ENCODE data around the gene SERPINA5.

The SERPINA5 gene

GRCh38 chr14:94570002-94570400, 11.2 kb upstream of the SERPINA5 start:
- H3K4me3 ChIP-seq (ENCODE audit: control insufficient read depth, low read depth, low read length): no peak overlapping the region
- TF ChIP-seq, protein P1, sequence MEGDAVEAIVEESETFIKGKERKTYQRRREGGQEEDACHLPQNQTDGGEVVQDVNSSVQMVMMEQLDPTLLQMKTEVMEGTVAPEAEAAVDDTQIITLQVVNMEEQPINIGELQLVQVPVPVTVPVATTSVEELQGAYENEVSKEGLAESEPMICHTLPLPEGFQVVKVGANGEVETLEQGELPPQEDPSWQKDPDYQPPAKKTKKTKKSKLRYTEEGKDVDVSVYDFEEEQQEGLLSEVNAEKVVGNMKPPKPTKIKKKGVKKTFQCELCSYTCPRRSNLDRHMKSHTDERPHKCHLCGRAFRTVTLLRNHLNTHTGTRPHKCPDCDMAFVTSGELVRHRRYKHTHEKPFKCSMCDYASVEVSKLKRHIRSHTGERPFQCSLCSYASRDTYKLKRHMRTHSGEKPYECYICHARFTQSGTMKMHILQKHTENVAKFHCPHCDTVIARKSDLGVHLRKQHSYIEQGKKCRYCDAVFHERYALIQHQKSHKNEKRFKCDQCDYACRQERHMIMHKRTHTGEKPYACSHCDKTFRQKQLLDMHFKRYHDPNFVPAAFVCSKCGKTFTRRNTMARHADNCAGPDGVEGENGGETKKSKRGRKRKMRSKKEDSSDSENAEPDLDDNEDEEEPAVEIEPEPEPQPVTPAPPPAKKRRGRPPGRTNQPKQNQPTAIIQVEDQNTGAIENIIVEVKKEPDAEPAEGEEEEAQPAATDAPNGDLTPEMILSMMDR (IDR thresholded peaks at IDR 0.05; ENCODE audit: control insufficient read depth, insufficient read depth, low read depth, low read length, missing control alignments): no peak
- DNase-seq (ENCODE audit: low read depth): no peak

DNA sequence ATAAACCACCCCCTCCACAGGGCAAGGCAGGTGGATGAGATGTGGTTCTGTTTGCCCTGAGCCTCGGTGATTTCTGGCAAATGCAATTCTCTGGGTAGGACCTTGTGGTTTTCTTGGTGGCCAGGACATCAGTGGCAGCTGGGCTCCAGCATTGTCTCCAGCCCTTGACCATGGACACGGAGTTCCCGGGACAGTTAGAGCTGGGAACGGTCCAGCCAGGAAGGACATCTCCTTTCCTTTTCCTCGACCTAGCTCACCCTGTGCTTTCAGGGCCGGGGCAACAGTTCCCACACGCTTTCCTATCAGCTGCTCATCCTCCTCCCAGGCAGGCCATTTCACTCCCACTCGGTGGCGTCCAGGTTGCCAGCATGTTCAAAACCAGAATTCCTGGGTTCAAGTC, 10.8 kb upstream of the SERPINA5 start:
- TF ChIP-seq, protein P1 (IDR thresholded peaks at IDR 0.05; ENCODE audit: control insufficient read depth, insufficient read depth, low read depth, low read length, missing control alignments): no peak
- DNase-seq (ENCODE audit: low read depth): no peak
- H3K4me3 ChIP-seq (ENCODE audit: control insufficient read depth, low read depth, low read length): no peak overlapping the region

DNA sequence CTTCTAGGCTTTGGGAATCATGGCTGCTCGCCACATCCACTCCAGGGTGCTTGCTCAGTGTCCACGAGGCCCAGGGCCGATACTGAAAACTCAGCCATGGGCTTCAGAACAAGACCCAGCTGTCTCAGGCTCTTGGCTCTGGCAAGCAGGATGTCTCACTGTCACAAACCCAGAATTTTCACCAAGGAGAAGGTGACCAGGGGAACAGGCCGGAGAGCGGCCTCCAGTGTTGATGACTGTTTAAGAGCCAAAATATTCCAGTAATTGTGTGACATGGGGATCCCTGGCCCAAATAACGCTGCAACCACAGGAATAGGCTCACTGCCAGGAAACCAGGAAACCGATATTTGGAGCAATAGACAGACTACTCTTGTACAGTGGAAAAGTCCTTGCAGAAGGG, 9.8 kb upstream of the SERPINA5 start:
- TF ChIP-seq, protein P1 (IDR thresholded peaks at IDR 0.05; ENCODE audit: control insufficient read depth, insufficient read depth, low read depth, low read length, missing control alignments): no peak
- no peak overlapping the region for H3K4me3 ChIP-seq (ENCODE audit: control insufficient read depth, low read depth, low read length)
- no peak for DNase-seq (ENCODE audit: low read depth)

DNA sequence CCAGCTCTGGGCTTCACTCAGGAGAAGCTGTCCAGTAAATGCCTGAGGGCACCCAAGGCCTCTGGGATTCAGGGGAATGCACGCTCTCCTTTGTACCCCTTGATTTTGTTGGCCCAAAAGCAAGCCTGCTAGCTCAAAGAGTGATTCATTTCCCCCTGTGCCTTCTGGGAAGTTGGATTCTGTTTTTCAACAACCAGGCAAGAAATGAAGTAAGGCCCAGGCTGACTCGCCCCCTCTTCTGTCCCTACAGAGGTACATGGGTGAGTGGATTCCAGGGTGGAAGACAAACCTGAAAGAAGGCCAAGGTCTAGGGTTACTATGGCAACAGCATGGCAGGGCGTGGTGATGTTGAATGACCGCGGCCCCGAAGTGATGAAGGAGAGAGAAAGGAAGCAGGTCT, 9.3 kb upstream of the SERPINA5 start:
- no peak for DNase-seq (ENCODE audit: low read depth)
- TF ChIP-seq, protein P1 (IDR thresholded peaks at IDR 0.05; ENCODE audit: control insufficient read depth, insufficient read depth, low read depth, low read length, missing control alignments): no peak
- H3K4me3 ChIP-seq (ENCODE audit: control insufficient read depth, low read depth, low read length): no peak overlapping the region

DNA sequence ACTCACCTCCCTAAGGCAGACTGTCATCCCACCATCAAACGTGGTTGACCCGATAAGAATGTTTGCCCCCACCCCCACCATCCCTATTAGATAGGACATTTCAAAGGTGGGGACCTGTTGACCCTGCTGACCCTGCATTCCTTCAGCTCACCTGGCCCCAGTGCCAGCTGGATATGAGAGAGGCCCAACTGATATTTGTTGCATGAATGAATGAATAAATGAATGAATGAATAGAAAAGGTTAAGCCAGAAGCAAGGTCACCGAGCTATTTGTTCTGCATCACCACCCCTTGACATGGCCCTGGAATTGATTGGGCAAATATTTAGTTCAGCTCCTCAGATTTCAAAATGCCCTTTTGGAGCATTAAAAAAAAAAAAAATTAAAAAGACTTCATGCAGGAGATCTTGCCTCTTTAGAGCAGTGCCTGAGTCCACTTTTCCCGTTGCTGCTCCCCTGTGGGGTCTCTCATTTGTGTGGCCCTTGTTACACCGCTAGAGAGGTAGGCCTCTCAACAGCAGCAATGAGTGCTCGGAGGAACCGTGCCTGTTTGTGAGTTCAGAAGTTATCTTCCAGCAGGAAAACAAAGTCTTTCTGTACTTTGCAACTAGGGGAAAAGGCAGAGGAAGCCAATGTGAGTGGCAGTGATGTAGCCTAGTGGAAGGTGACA, 8.5 kb upstream of the SERPINA5 start:
- DNase-seq (ENCODE audit: low read depth): no peak
- TF ChIP-seq, protein P1 (IDR thresholded peaks at IDR 0.05; ENCODE audit: control insufficient read depth, insufficient read depth, low read depth, low read length, missing control alignments): no peak
- H3K4me3 ChIP-seq (ENCODE audit: control insufficient read depth, low read depth, low read length): no peak overlapping the region

- H3K4me3 ChIP-seq (ENCODE audit: control insufficient read depth, low read depth, low read length): no peak overlapping the region
- no peak for DNase-seq (ENCODE audit: low read depth)
- TF ChIP-seq, protein P1 (IDR thresholded peaks at IDR 0.05; ENCODE audit: control insufficient read depth, insufficient read depth, low read depth, low read length, missing control alignments): no peak
Observed at GRCh38 chr14:94573475-94574277, 7.5 kb upstream of the SERPINA5 start.
